NCI-H82 (cell line): ENCODE results near the gene PIP5K1A.
A peak's percentile ranks its signal among the peaks of the same experiment; 100 is the strongest.
"Not testable (repeated sequence)": the region's sequence is repeated elsewhere in the genome, so short reads cannot be mapped to it uniquely, and the experiment has no call there.

Source experiments
- DNase-seq: peaks from one replicate; lab custom pipeline; 2025; lab: John Stamatoyannopoulos, UW

The PIP5K1A gene

DNA sequence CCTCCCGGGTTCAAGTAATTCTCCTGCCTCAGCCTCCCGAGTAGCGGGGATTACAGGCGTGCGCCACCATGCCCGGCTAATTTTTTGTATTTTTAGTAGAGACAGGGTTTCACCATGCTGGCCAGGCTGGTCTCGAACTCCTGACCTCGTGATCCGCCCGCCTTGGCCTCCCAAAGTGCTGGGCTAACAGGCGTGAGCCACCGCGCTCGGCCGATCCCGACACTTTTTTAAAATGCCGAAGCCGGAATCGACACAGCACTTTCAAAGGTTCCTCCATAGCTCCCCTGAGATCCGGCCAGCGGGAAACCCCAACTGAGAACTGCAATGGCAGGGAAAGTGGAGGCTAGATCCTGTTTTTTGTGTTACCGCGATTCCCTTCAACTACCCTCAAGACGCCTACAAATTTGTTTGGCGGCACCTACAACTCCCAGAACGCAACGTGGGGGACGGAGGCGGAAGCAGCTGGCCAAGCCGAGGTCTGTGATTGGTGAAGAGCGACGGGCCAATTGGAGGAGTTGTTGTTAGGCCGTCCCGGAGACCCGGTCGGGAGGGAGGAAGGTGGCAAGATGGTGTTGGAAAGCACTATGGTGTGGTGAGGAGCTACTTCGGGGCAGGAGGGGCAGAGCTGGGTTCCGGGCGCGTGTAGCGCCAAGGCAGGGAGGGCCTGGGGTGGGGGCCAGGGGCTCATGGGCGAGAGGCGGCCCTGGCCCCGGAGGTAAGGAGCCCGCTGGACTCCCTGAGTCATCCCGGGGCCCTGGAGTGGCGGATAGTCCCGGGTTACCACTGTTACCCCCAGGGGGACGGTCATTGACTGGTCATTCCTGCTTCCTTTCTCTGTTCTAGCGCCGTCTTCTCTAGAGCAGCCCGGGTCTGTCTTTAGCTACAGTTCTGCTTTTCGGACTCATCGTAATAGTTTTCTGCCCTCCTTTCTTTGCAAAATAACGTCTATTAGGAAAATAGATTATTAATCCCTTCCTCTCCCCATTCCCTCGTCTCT is 56.2 kb downstream of the PIP5K1A start, which contains the start of gene PSMD4:
Gene PSMD4 (plus strand): TSS at position 518 of the 997 bp plus-strand sequence. CDS start 49 bp downstream, at position 567.
- peak; percentile 99 for DNase-seq

DNA sequence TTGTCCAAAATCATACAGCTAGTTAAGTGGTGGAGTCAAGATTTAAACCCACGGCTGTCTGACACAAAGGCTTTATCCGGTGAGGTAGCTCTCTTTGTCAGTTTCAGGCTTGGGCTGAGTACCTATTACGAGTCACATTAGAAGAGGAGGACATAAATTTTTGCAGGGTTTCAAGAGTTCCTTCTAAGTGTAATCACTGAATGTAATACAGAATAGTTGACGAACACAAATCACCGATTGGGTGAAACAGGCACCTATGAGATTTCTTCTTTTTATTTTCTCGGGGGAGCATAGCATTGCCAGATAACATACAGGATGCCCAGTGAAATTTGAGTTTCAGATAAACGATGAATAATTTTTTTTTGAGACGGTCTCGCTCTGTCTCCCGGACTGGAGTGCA is 57.0 kb downstream of the PIP5K1A start:
- DNase-seq, result no peak

DNA sequence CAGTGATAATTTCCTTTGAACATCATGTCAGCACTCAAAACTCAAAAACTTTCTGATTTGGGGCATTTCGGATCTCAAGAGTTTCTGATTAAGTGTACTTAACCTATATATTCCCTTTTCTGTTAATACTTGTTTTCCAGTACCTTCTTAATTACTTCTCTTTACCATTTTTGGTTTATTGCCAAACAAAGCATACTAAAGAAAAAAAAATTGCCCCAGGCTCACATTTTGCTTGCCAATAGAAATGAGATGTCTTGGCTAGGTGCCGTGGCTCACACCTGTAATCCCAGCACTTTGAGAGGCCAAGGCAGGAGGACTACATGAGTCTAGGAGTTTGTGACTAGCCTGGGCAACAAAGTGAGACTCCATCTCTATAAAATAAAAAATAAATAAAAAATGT is 61.0 kb downstream of the PIP5K1A start:
- no peak for DNase-seq

DNA sequence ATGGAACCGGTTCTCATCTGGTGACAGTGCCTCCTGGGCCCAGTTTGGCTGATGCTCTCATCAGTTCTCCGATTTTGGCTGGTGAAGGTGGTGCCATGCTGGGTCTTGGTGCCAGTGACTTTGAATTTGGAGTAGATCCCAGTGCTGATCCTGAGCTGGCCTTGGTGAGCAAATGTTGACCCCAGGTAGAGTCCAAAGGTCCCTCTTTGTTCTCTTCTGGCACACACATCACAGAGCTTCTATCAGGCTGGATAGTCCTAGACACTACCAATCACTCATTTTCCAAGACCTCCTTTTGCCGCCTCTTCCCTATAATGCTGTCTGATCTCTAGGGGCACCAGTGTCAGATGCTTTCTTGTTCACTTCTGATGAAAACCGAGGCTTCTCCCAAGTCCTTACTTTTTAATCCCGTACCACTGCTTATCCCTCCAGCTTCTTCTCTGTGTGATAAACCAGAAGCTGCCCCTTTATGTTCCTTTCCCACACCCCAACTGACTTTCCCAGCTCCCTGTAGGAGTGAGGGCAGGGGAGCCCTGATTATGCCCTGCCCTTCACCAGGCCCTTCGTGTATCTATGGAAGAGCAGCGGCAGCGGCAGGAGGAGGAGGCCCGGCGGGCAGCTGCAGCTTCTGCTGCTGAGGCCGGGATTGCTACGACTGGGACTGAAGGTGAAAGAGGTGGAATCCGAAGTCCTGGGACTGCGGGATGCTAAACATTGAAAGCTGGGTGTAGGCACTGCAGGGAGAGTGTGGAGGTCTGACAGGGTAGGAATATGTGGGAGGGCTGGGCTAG is 67.3 kb downstream of the PIP5K1A start:
- DNase-seq, result no peak

DNA sequence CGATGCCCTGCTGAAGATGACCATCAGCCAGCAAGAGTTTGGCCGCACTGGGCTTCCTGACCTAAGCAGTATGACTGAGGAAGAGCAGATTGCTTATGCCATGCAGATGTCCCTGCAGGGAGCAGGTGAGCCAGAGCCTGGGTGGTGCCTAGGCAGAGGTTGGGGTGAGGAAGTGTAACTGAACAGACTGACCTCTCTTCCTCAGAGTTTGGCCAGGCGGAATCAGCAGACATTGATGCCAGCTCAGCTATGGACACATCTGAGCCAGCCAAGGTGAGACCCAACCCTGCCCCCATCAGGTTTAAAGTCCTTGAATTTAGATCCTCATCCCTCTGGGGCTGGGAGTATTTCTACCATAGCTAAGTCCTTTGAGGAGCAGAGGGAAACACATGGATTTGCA is 68.0 kb downstream of the PIP5K1A start:
- DNase-seq, result no peak

DNA sequence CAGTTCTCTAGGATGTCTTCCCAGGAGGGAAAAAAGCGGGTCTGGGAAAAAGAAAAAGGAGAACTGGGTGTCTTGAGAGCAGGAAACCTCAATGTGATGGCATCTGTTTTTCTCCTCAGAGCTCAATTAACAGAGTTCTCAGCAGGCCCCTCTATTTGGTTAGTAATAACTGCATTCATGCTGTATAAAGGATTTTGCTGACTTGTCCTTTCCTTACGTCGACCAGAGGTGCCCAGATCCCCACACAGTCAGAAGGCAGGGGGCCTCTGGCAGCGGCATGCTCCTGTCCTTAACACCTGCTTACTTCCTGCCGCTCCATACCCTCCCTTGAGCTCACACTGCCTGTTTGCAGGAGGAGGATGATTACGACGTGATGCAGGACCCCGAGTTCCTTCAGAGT is 68.5 kb downstream of the PIP5K1A start:
- no peak for DNase-seq

DNA sequence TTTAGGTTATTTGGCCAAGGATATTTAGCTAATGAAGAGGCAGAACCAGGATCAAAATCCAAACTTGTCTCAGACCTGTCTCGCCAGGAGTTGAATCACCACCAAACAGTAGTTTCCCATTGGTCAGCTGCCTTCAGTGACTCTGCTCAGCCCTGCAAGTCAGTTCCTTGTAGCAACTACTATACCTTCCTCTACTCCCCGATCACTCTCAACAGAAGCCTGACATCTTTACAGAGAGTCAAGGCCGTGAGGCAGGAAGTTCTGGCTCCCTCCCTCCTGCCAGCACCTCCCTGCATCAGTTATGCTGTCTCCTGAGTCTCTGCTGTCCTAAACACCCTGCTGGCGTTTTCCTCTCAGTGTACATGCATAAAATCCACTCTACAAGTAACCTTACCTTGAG is 69.4 kb downstream of the PIP5K1A start:
- DNase-seq, result no peak

DNA sequence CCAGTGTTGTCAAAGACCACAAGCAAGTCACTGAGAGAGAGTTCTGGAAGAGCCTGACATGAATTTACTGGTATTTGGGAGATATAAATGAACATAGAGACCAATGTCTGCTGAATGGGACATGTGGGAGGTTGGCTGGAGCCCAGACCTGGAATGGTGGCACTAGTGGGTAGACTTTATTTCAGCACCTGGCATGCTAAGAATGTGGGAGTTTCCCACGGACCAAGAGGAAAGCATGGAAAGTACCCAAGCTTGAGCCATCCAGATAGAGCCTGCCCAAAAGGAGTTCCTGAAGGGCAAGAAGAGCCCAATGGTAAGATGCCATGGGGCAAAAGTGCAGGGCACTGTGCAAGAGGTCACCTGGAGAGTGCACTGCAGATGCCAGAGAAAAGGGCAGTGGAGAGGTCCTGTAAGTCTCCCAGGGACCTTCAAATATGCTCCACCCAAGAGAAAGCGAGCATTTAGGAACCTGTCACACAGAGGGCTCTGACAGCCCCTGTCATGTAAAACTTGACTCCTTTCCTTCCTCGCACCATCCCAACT is 75.6 kb downstream of the PIP5K1A start:
- DNase-seq, result no peak

DNA sequence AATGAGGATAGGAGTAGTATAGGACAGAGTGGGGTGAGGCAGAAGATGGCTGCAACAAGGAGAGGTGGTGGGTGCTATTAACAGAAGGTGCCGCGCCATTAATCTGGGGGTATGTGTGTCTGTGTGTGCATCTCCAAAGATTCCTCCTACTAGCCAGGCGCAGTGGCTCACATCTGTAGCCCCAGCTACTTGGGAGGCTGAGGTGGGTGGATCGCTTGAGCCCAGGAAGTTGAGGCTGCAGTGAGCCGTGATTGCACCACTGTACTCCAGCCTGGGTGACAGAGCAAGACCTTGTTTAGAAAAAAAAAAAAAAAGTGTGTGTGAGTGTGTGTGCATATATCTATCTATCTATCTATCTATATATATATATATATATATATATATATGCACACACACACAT is 77.0 kb downstream of the PIP5K1A start:
- not testable (repeated sequence) for DNase-seq

DNA sequence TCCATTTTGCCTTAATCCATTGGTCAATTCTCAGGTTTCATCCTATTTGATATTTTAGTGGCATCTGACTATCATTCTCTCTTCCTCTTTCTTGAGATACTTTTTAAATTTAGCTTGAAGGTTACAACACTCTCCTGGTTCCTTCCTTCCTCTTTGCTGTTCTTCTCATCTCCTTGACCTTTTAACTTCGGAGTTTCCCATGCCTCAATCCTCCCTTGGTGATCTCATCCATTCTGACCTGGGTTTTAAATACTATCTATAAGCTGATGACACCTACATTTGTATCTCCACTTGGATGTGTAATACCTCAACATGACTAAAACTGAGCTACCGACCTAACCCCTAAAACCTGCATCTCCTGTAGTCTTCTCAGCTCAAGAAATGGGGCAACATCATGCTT is 78.9 kb downstream of the PIP5K1A start:
- DNase-seq, result no peak

DNA sequence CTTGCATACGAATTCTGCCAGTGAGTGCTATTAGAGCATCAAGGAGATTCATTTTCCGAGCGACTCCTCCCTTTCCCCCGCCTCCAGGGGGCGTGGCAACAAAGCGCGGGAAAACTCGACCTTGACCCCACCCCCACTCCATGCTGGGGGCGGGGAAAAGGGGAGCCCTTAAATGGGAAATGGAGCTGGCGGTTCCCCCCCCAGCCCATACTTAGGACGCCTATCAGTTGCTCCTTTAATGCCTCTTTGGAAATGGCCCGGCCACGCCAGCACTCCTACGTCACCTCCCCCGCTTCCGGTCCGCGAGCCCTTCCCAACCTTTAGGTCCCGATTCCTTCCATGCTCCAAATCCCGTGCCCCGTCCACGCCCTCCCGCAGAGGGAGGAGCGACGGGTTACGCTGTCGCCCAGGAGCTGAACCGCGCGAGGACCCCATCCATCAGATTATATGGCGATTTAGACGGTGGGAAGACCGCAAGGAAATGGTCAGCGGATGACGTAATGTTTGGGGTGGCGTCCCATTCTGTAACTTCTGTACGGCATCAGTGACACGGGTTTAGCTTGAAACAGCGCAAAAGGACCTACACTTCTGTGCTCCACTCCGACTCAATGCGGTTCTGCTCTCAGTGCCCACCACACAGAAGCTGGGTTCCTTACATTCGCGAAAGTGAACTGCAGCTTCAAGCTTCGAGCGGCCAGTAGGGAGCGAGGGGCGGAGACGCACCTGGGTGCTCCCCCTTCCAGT is 83.0 kb downstream of the PIP5K1A start:
- DNase-seq, result peak; percentile 100

DNA sequence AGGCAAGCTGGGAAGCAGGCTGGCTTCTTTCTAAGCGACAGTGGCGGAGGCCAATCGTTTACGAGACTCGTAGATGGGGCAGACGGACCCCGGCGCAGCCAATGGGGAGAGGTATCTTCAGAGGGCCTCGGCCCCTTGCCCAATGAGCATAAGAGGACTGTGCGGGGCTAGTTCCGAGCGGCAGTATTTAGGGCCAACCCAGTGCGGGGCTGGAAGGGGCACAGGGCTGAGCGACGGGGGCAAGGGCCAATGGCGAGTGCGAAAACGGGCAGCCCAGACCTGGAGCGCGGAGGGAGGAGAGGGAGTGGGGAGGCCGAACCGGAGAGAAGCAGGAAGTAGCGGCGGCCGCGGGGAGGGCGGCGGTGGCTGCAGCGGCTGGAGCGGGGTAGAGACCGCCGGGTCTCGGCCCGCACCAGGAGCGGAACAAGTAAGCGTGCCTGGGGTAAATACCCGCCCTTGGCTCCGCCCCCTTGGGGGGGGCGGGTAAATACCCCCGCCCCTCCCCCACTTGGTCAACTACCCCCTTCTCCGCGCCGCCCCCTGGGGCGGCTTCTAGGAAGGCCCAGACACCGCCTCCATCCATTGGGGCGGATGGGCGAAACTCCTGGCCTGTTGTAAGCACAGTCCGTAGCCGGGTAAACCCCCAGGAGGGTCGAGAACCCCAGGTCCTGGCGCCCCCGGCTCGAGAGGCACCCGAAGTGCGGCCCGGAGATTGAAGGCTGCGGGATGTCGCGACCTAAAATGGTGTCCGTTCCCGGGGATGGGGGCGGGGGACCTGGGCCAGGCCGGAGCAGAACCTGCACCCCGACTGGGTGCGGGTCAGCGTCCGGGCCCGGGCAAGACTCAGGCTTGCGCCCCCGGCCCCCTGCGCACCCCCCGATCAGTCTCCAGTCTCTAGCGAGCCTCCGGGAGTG is 83.9 kb downstream of the PIP5K1A start, which contains the start of gene ZNF687:
Gene ZNF687 (plus strand): TSS at position 331 of the 914 bp plus-strand sequence. CDS start 3,993 bp downstream, outside the sequence.
- DNase-seq, result peak; percentile 100

DNA sequence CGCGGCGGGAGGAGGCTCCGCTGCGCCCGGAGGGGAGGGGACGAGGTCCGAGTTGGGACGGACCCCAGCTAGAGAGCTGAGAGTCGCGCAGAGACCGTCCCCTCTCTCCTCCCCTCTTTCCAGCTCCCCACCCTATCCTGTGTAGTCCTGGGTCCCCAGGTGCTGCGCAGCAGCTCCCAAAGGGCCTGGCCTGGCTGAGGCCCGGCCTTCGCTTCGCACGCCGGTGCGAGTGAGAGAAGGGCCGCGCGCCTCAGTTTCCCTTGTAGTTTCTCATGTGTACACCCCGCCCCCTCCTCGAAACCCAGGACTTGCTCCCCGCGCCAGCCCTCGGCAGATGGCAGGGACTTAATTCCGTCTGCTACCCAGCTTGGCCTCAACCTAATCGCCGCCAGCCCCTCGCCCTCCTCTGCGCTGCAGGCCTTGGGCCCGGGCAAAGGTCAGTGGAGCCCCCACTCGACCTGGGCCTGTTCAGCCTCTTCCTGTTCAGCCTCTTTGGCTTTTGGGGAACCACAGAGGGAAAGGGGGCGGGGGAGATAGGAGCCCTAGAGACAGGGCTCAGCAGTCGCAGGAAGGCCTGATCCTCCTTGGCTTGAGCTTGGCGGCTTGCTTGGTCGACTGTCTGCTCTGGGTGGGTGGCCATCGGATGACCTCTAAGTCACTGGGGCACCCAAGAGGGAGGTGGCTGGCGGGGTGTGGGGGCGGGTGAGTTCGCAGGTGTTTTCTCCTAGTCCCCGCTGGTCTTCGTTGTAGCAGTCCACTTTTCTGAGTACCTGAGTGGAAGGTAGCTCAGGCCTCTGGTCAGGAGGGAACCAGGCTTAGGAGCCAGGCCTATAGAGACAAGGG is 84.8 kb downstream of the PIP5K1A start:
- DNase-seq, result peak; percentile 88

DNA sequence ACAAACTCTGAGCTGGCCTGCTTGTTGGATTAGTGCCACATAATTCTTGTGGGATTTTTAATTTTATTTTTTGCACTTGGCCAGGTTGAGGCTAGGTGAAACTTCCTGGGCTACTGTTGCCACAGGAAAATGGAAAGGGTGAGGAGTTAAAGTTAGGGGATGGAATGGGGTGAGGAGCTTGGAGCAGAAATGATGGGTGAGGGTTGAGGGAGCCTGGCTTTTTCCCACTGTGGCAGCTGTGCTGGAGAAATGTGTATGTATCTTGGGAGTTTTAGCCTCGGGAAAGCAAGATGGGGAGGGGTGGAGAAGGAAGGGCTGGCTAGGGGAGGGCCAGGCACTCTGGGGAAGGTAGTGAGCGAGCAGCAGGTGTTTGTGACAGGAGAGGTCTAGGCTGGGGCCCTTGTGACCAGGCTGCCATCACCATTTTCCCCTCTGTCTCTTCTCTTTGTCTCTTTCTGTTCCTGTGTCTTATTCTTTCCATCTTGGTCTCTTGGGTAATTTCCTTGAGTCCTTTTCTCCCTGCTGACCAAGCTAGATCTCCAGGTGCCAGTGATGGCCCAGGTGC is 85.7 kb downstream of the PIP5K1A start:
- DNase-seq, result peak; percentile 29

DNA sequence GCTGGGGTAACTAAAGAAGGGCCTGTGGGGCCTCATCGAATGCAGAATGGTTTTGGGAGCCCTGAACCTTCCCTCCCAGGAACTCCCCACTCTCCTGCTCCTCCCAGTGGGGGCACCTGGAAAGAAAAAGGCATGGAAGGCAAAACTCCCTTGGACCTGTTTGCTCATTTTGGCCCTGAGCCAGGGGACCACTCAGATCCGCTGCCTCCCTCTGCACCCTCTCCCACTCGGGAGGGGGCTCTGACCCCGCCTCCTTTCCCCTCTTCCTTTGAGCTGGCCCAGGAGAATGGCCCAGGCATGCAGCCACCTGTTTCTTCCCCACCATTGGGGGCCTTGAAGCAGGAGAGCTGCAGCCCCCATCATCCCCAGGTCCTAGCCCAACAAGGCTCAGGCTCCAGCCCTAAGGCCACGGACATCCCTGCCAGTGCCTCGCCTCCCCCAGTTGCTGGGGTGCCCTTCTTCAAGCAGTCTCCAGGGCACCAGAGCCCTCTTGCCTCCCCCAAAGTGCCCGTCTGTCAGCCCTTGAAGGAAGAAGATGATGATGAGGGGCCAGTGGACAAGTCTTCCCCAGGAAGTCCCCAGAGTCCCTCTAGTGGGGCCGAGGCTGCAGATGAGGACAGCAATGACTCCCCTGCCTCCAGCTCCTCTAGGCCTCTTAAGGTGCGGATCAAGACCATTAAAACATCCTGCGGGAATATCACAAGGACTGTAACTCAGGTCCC is 88.4 kb downstream of the PIP5K1A start:
- no peak for DNase-seq

DNA sequence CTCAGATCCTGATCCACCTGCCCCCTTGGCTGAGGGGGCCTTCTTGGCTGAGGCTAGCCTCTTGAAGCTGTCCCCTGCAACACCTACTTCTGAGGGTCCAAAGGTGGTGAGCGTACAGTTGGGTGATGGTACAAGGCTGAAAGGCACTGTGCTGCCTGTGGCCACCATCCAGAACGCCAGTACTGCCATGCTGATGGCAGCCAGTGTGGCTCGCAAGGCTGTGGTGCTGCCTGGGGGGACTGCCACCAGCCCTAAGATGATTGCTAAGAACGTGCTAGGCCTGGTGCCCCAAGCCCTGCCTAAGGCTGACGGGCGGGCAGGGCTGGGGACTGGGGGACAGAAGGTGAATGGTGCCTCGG is 89.0 kb downstream of the PIP5K1A start:
- no peak for DNase-seq

DNA sequence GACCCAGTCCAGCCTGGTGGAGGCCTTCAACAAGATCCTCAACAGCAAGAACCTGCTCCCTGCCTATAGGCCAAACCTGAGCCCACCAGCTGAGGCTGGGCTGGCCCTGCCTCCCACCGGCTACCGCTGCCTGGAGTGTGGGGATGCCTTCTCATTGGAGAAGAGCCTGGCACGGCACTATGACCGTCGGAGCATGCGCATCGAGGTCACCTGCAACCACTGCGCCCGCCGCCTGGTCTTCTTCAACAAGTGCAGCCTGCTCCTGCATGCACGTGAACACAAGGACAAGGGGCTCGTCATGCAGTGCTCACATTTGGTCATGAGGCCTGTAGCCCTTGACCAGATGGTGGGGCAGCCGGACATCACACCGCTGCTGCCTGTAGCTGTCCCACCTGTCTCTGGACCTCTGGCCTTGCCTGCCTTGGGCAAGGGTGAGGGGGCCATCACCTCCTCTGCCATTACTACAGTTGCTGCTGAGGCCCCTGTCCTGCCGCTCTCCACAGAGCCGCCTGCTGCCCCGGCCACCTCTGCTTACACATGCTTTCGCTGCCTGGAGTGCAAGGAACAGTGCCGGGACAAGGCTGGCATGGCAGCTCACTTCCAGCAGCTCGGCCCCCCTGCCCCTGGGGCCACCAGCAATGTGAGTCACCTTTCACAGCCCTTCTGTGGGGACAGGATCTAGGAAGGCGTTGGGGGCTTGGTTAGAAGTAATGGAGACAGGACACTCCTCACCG is 89.6 kb downstream of the PIP5K1A start:
- no peak for DNase-seq

DNA sequence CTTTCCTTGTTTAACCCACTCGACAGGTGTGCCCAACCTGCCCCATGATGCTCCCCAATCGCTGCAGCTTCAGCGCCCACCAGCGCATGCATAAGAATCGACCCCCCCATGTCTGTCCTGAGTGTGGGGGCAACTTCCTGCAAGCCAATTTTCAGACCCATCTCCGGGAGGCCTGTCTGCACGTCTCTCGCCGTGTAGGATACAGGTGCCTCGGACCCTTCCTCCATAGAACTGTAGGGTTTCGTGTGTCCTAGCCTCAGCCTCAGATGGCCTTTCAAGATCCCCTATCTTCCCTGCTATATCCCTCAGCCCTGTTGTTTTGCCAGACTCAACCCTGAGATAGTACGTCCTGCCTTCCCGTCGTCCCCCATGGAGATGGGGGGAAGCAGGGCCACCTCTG is 90.2 kb downstream of the PIP5K1A start:
- no peak for DNase-seq
